ENCODE data around the gene BACH2.

- TF ChIP-seq CTCF (IDR thresholded peaks at IDR 0.05) (no peak), POLR2A (IDR thresholded peaks at IDR 0.05) (no peak)
Measured at GRCh38 chr6:90277302-90278011, 19.2 kb downstream of the BACH2 start.
